ENCODE measurements around the gene DTYMK.

GRCh38 chr2:241637795-241638660 is 48.6 kb downstream of the DTYMK start:
- TF ChIP-seq POLR2A (IDR thresholded peaks at IDR 0.05; ENCODE audit: extremely low read depth, insufficient read length) (no peak), CTCF (IDR thresholded peaks at IDR 0.05; ENCODE audit: low read depth, low read length) (no peak), MYC (IDR thresholded peaks at IDR 0.05; ENCODE audit: low read depth, low read length) (no peak)
- TF ChIP-seq, protein P1, sequence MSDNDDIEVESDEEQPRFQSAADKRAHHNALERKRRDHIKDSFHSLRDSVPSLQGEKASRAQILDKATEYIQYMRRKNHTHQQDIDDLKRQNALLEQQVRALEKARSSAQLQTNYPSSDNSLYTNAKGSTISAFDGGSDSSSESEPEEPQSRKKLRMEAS (IDR thresholded peaks at IDR 0.05; ENCODE audit: low read depth, low read length), result no peak

All from NB4 (cell line).